Inferior parietal cortex (tissue), 1 donor: ENCODE data around the gene NRXN3.

ENCODE experiments used
- DNase-seq: peaks from one replicate; pipeline ENCODE4 v3.0.0-alpha.2; 2016; ENCODE audit errors: extremely low spot score

The NRXN3 gene

GRCh38 chr14:79281244-79282152 lies 1111.3 kb downstream of the NRXN3 start:
- DNase-seq: no peak

GRCh38 chr14:79284621-79285020 lies 1114.4 kb downstream of the NRXN3 start:
- DNase-seq: no peak

GRCh38 chr14:79285263-79285662 lies 1115.1 kb downstream of the NRXN3 start:
- no peak for DNase-seq

GRCh38 chr14:79287976-79288375 lies 1117.8 kb downstream of the NRXN3 start:
- DNase-seq: no peak

GRCh38 chr14:79293482-79294177 lies 1123.5 kb downstream of the NRXN3 start:
- DNase-seq: no peak

- DNase-seq: no peak
These were observed 1124.3 kb downstream of the NRXN3 start for GRCh38 chr14:79294499-79294898.

- no peak for DNase-seq
These were observed 1125.2 kb downstream of the NRXN3 start for GRCh38 chr14:79295385-79295784.

- DNase-seq: no peak
These were observed 1128.2 kb downstream of the NRXN3 start for GRCh38 chr14:79298373-79298772.

- no peak for DNase-seq
These were observed 1129.0 kb downstream of the NRXN3 start for GRCh38 chr14:79299162-79299561.

GRCh38 chr14:79304279-79304678 lies 1134.1 kb downstream of the NRXN3 start:
- DNase-seq: no peak

GRCh38 chr14:79306546-79306945 lies 1136.4 kb downstream of the NRXN3 start:
- no peak for DNase-seq

- DNase-seq: peak; percentile 22
These were observed 1148.2 kb downstream of the NRXN3 start for GRCh38 chr14:79318371-79318770.

GRCh38 chr14:79320561-79320960 lies 1150.4 kb downstream of the NRXN3 start:
- no peak for DNase-seq

GRCh38 chr14:79321070-79321469 lies 1150.9 kb downstream of the NRXN3 start:
- DNase-seq: no peak

- DNase-seq: no peak
These were observed 1154.9 kb downstream of the NRXN3 start for GRCh38 chr14:79325071-79325470.

- DNase-seq: no peak
These were observed 1155.4 kb downstream of the NRXN3 start for GRCh38 chr14:79325557-79325956.

- DNase-seq: no peak
These were observed 1158.7 kb downstream of the NRXN3 start for GRCh38 chr14:79328863-79329262.

GRCh38 chr14:79331830-79332229 lies 1161.7 kb downstream of the NRXN3 start:
- no peak for DNase-seq

GRCh38 chr14:79332504-79333197 lies 1162.5 kb downstream of the NRXN3 start:
- peak; percentile 86 for DNase-seq

- DNase-seq: no peak
These were observed 1163.0 kb downstream of the NRXN3 start for GRCh38 chr14:79333198-79333546.

- DNase-seq: no peak
These were observed 1164.1 kb downstream of the NRXN3 start for GRCh38 chr14:79334272-79334671.

- no peak for DNase-seq
These were observed 1167.6 kb downstream of the NRXN3 start for GRCh38 chr14:79337761-79338160.

GRCh38 chr14:79342942-79343341 lies 1172.8 kb downstream of the NRXN3 start:
- no peak for DNase-seq
